Measurements from ENCODE around the gene MAPK6.
A peak's percentile ranks its signal among the peaks of the same experiment; 100 is the strongest.
"Not testable (repeated sequence)": the region's sequence is repeated elsewhere in the genome, so short reads cannot be mapped to it uniquely, and the experiment has no call there.

The MAPK6 gene

GRCh38 chr15:51973775-51974174 is 45.2 kb upstream of the MAPK6 start:
- no peak for TF ChIP-seq CTCF (IDR thresholded peaks at IDR 0.05; ENCODE audit: borderline replicate concordance, control extremely low read depth, extremely low read depth, insufficient read depth, missing control alignments)
- in situ Hi-C loops (cut with MboI; ENCODE audit: low sequenced_read_pairs, unreplicated experiment): loop anchor here (10.0 kb wide), 1 partner anchor 251 kb away; no protein-coding TSS in a partner anchor
- DNase-seq (ENCODE audit: low spot score): no peak

- in situ Hi-C loops (cut with MboI; ENCODE audit: low sequenced_read_pairs, unreplicated experiment): loop anchor here (10.0 kb wide), 1 partner anchor 153 kb away; no protein-coding TSS in a partner anchor
- peak; percentile 49 for TF ChIP-seq CTCF (IDR thresholded peaks at IDR 0.05; ENCODE audit: borderline replicate concordance, control extremely low read depth, extremely low read depth, insufficient read depth, missing control alignments)
- peak; percentile 78 for DNase-seq (ENCODE audit: low spot score)
These were observed 36.8 kb upstream of the MAPK6 start for GRCh38 chr15:51982013-51982769.

- TF ChIP-seq CTCF (IDR thresholded peaks at IDR 0.05; ENCODE audit: borderline replicate concordance, control extremely low read depth, extremely low read depth, insufficient read depth, missing control alignments): no peak
- in situ Hi-C loops (cut with MboI; ENCODE audit: low sequenced_read_pairs, unreplicated experiment): loop anchor here (10.0 kb wide), 1 partner anchor 152 kb away; no protein-coding TSS in a partner anchor
- DNase-seq (ENCODE audit: low spot score): no peak
These were observed 36.3 kb upstream of the MAPK6 start for GRCh38 chr15:51982770-51983103.

GRCh38 chr15:51991141-51991540 is 27.9 kb upstream of the MAPK6 start:
- no peak for TF ChIP-seq CTCF (IDR thresholded peaks at IDR 0.05; ENCODE audit: borderline replicate concordance, control extremely low read depth, extremely low read depth, insufficient read depth, missing control alignments)
- in situ Hi-C loops (cut with MboI; ENCODE audit: low sequenced_read_pairs, unreplicated experiment): no loop called here
- no peak for DNase-seq (ENCODE audit: low spot score)

- no peak for DNase-seq (ENCODE audit: low spot score)
- TF ChIP-seq CTCF (IDR thresholded peaks at IDR 0.05; ENCODE audit: borderline replicate concordance, control extremely low read depth, extremely low read depth, insufficient read depth, missing control alignments): no peak
- in situ Hi-C loops (cut with MboI; ENCODE audit: low sequenced_read_pairs, unreplicated experiment): no loop called here
These were observed 26.1 kb upstream of the MAPK6 start for GRCh38 chr15:51992953-51993352.

- no peak for TF ChIP-seq CTCF (IDR thresholded peaks at IDR 0.05; ENCODE audit: borderline replicate concordance, control extremely low read depth, extremely low read depth, insufficient read depth, missing control alignments)
- no peak for DNase-seq (ENCODE audit: low spot score)
- in situ Hi-C loops (cut with MboI; ENCODE audit: low sequenced_read_pairs, unreplicated experiment): no loop called here
These were observed 16.7 kb upstream of the MAPK6 start for GRCh38 chr15:52002351-52002750.

GRCh38 chr15:52003089-52003488 is 15.9 kb upstream of the MAPK6 start:
- in situ Hi-C loops (cut with MboI; ENCODE audit: low sequenced_read_pairs, unreplicated experiment): not testable (repeated sequence)

More at GRCh38 chr15:52003089-52003488, 15.9 kb upstream of the MAPK6 start:
- DNase-seq (ENCODE audit: low spot score): not testable (repeated sequence)
